Activated T-helper 2 cell treated with anti-CD3 and anti-CD28 coated beads, Interferon-gamma antibody, Interleukin-2, Interleukin-4, amounts not matched to agents 10 μg/mL and 5 μg/mL and 100 μg/mL, durations not matched to agents 14 hours and 24 hours and 36 hours (primary cell): ENCODE results near the gene DRC3. TPM values are rescaled to one million over a fixed set of nuclear protein-coding genes. Genes with fewer than 3 reads are reported as not detected.
A peak's percentile ranks its signal among the peaks of the same experiment; 100 is the strongest.
"Not testable (repeated sequence)": the region's sequence is repeated elsewhere in the genome, so short reads cannot be mapped to it uniquely, and the experiment has no call there.

Experiments
- DNase-seq: peaks from one replicate; pipeline ENCODE4 v3.0.0; 2021; ENCODE audit warnings: low spot score
- H3K27ac Mint-ChIP-seq: one replicate; pipeline ENCODE4 v1.8.0; 2021; ENCODE audit warnings: mixed read lengths
- H3K27me3 Mint-ChIP-seq: one replicate; pipeline ENCODE4 v1.8.0; 2021; ENCODE audit warnings: low read depth, mixed read lengths
- H3K36me3 Mint-ChIP-seq: one replicate; pipeline ENCODE4 v1.8.0; 2021; ENCODE audit warnings: low read depth, mixed read lengths
- H3K4me1 Mint-ChIP-seq: one replicate; pipeline ENCODE4 v1.8.0; 2021; ENCODE audit warnings: low read depth, mixed read lengths
- H3K4me3 Mint-ChIP-seq: one replicate; pipeline ENCODE4 v1.8.0; 2021; ENCODE audit warnings: low read depth, mild to moderate bottlenecking, moderate library complexity, mixed read lengths
- H3K9me3 Mint-ChIP-seq: one replicate; pipeline ENCODE4 v1.8.0; 2021; ENCODE audit warnings: mixed read lengths
- intact Hi-C: fragments of 100-400 bp; cut with micrococcal nuclease; formaldehyde crosslinking; loops from one replicate; pipeline ENCODE4 v1.15.1; 2023
- total RNA-seq: library from RNA; stranded (reverse); gene quantifications from 2 replicates; pipeline ENCODE4 v1.2.3, GENCODE V29; 2022

Gene DRC3
- total RNA-seq, 1 donor from 2014 or later, result not detected

DNA sequence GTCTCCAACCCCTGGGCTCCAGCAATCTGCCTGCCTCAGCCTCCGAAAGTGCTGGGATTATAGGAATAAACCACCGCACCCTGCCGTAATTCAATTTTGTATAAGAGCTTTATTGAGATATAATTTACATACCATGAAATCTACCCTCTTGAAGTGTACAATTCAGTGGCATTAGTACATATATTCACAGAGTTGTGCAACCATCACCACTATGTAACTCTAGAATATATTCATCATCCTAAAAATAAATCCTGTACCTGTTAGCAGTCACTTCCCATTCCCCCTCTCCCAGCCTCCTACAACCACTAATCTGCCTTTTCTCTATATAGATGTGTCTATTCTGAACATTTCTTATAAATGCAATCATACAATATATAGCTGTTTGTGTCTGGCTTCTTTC is 26.6 kb upstream of the DRC3 start:
- intact Hi-C loops, result no loop called here
- H3K27me3 Mint-ChIP-seq, result no peaks in the 10 kb centered on the region

DNA sequence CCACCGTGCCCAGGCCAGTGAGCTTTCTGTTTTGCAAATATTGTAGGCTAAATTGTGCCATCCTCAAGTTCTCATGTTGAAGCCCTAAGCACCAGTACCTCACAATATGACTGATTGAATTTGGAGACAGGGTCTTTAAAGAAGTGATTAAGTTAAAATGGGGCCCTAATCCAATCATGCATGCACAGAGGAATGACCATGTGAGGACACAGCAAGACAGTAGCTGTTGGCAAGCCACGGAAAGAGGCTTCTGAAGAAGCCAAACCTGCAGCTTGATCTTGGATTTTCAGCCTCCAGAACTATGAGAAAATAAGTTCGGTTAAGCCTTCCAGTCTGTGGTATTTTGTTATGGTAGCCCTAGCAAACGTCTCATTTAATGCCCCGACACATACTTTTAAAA is 25.4 kb upstream of the DRC3 start:
- Mint-ChIP-seq H3K9me3 (no peaks in the 10 kb centered on the region), H3K27ac (no peak overlapping the region), H3K27me3 (no peaks in the 10 kb centered on the region), H3K4me1 (peaks cover 10% of the 10 kb centered on the region), H3K4me3 (no peak overlapping the region), H3K36me3 (no peaks in the 10 kb centered on the region)
- intact Hi-C loops, result no loop called here
- DNase-seq, result no peak

More for the DNA sequence above, 26.6 kb upstream of the DRC3 start:
- Mint-ChIP-seq H3K4me1 (peaks cover 10% of the 10 kb centered on the region), H3K9me3 (no peaks in the 10 kb centered on the region), H3K27ac (no peak overlapping the region), H3K4me3 (no peak overlapping the region), H3K36me3 (no peaks in the 10 kb centered on the region)
- DNase-seq, result no peak

DNA sequence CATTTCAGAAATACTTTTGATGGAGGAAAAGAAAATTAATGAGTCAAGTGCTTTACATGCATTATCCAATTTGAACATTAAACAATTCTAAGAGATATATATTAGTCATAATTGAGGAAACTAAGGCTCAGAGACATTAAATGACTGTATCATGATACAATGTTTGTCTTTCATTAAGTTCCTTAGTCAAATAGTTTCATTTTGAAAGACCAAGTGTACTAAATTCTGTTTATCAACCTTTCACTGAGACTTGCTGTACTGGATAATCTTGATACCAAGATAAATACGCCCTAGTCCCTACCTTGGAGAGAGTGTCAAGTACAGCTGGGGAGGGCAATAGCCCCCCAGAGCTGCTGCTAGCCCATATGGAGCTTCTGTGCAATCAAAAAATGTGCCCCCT is 24.7 kb upstream of the DRC3 start:
- no peak for DNase-seq
- no peak overlapping the region for H3K27ac Mint-ChIP-seq
- no peaks in the 10 kb centered on the region for H3K27me3 Mint-ChIP-seq
- H3K9me3 Mint-ChIP-seq, result no peaks in the 10 kb centered on the region
- intact Hi-C loops, result no loop called here
- H3K4me3 Mint-ChIP-seq, result no peak overlapping the region
- H3K4me1 Mint-ChIP-seq, result peaks cover 10% of the 10 kb centered on the region
- no peaks in the 10 kb centered on the region for H3K36me3 Mint-ChIP-seq

DNA sequence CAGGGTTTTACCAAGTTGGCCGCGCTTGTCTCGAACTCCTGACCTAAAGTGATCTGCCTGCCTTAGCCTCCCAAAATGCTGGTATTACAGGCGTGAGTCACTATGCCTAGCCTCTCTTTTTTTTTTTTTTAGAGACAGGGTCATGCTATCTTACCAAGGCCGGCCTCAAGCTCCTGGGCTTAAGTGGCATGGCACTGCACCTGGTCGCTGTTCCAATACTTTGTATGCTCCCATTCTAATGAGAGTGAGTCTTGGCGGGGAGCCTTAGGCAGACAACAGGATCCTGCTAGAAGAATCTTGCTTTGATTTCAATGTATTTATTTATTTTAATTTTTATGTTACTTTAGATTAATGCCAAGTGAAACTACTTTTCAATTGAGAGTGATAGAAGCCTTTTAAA is 22.3 kb upstream of the DRC3 start:
- Mint-ChIP-seq H3K27ac (no peak overlapping the region), H3K36me3 (peaks cover 5% of the 10 kb centered on the region), H3K27me3 (no peaks in the 10 kb centered on the region), H3K9me3 (no peaks in the 10 kb centered on the region), H3K4me1 (peaks cover 9% of the 10 kb centered on the region), H3K4me3 (no peak overlapping the region)
- no peak for DNase-seq
- intact Hi-C loops, result no loop called here

DNA sequence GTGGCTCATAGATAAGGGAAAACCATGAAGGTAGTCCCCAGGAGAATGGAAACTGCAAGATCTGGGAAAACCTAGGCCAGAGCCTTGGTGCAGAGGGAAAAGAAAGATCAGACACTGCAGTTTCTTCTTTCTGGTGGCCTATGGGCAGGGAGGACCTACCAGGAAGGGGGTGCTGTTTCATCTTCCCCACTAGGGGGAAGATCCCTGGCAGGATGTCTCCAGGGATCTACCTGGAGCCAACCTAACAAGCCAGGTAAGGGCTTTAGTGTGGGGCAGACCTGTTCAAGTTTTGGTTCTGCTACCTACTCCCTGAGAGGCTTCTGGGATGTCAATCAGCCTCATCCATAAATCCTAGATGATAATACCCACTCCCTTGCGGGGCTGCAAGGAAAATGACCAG is 21.9 kb upstream of the DRC3 start:
- Mint-ChIP-seq H3K4me1 (peaks cover 11% of the 10 kb centered on the region), H3K36me3 (peaks cover 10% of the 10 kb centered on the region), H3K27me3 (no peaks in the 10 kb centered on the region), H3K4me3 (no peak overlapping the region), H3K27ac (no peak overlapping the region), H3K9me3 (no peaks in the 10 kb centered on the region)
- intact Hi-C loops, result no loop called here
- no peak for DNase-seq

DNA sequence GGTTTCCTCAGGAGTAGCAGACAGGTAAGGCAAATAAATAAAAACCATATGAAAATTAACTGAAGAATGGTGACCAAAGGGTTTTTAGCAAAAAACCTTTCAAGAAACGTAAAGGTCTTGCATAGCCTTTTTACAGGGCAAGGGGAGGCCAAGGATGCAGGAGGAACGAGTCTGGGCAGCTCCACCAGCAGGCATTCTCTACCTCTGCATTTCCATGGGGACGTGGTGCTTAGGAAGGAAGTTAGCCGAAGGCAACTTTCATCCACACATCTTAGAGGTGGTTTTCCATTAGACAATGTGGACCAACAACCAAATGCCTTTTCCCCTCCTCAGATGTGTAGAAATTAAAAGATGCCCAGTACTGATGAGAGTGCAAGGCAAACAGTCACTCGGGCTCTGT is 21.1 kb upstream of the DRC3 start:
- Mint-ChIP-seq H3K9me3 (peaks cover 4% of the 10 kb centered on the region), H3K4me3 (no peak overlapping the region), H3K27me3 (no peaks in the 10 kb centered on the region), H3K36me3 (peaks cover 13% of the 10 kb centered on the region), H3K4me1 (peaks cover 14% of the 10 kb centered on the region), H3K27ac (no peak overlapping the region)
- DNase-seq, result no peak
- intact Hi-C loops, result no loop called here

DNA sequence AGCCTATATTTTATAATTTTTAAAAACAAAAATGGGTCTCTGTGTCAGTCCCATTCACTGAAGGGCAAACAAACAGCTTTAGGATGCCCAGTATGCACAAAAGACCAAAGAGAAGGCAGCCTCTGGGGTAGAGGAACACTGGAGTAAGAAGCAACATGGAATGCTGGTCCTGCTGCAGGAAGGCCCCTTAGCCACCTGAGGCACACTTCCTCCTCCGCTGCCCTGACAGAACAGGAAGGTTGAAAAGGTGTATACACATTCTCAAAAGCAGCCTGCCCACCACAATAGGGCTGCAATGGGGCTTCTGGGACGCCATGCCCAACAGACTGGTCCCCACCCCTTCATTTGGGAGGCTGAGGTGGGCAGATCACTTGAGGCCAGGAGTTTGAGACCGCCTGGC is 20.0 kb upstream of the DRC3 start:
- H3K27ac Mint-ChIP-seq, result no peak overlapping the region
- peaks cover 18% of the 10 kb centered on the region for H3K4me1 Mint-ChIP-seq
- H3K27me3 Mint-ChIP-seq, result no peaks in the 10 kb centered on the region
- no peak overlapping the region for H3K4me3 Mint-ChIP-seq
- peaks cover 4% of the 10 kb centered on the region for H3K9me3 Mint-ChIP-seq
- intact Hi-C loops, result no loop called here
- H3K36me3 Mint-ChIP-seq, result peaks cover 13% of the 10 kb centered on the region
- no peak for DNase-seq

DNA sequence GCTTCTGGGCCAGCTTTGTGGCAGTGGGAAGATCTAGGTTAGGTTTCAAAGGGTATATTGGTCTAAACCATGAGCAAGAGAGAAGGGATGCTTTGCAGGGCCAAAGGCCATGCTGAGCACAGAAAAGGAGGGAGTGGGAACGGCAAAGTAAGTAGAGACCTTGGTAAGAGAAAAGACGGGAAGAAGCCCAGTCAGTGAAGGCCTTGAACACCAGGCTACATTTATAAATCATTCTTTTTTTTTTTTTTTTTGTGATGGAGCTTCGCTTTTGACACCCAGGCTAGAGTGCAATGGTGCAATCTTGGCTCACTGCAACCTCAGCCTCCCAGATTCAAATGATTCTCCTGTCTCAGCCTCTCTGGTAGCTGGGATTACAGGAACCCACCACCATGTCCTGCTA is 18.6 kb upstream of the DRC3 start:
- H3K4me1 Mint-ChIP-seq, result peaks cover 32% of the 10 kb centered on the region
- no peak for DNase-seq
- intact Hi-C loops, result no loop called here

DNA sequence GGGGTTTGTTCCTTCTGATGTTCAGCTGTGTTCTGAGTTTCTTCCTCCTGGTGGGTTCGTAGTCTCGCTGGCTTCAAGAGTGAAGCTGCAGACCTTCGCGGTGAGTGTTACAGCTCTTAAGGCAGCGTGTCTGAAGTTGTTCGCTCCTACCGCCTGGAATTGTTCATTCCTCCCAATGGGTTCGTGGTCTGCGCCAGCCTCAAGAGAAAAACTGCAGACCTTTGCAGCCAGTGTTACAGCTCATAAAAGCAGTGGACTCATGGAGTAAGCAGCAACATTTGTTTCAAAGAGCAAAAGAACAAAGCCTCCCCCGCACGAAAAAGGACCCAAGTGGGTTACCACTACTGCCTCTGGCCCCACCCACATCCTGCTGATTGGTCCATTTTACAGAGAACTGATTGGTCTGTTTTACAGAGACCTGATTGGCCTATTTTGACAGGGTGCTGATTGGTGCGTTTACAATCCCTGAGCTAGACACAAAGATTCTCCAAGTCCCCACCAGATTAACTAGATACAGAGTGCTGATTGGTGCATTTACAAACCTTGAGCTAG is 16.8 kb upstream of the DRC3 start:
- DNase-seq, H3K27me3 Mint-ChIP-seq, H3K9me3 Mint-ChIP-seq, H3K27ac Mint-ChIP-seq, H3K4me3 Mint-ChIP-seq: not testable (repeated sequence)
- H3K4me1 Mint-ChIP-seq, result peaks cover 50% of the 10 kb centered on the region
- peaks cover 13% of the 10 kb centered on the region for H3K36me3 Mint-ChIP-seq
- intact Hi-C loops, result loop anchor here (5.0 kb wide), 1 partner anchor 81 kb away; the partner anchor contains the start of genes ATPAF2 and GID4

More for the DNA sequence above, 18.6 kb upstream of the DRC3 start:
- Mint-ChIP-seq H3K4me3 (no peak overlapping the region), H3K36me3 (peaks cover 13% of the 10 kb centered on the region), H3K9me3 (peaks cover 4% of the 10 kb centered on the region), H3K27ac (peak overlapping the region; percentile 55), H3K27me3 (no peaks in the 10 kb centered on the region)

DNA sequence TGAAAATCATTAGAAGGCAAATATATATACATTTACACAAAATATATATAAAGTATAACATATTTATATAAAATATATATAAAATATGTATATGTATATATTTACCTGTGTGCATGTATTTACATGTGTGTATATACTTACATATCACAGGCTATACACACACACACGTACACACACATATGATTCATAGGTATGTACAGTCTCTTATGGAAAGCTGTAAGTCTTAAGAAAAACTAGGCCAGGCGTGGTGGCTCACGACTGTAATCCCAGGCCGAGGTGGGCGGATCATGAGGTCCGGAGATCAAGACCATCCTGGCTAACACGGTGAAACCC is 15.1 kb upstream of the DRC3 start:
- intact Hi-C loops, result loop anchor here (5.0 kb wide), 1 partner anchor 80 kb away; the partner anchor contains the start of genes ATPAF2 and GID4
- H3K27ac Mint-ChIP-seq, result peak overlapping the region; percentile 99
- H3K4me1 Mint-ChIP-seq, result peaks cover 54% of the 10 kb centered on the region
- no peak overlapping the region for H3K4me3 Mint-ChIP-seq
- DNase-seq, result no peak
- H3K9me3 Mint-ChIP-seq, result peaks cover 4% of the 10 kb centered on the region
- peaks cover 13% of the 10 kb centered on the region for H3K36me3 Mint-ChIP-seq
- no peaks in the 10 kb centered on the region for H3K27me3 Mint-ChIP-seq

DNA sequence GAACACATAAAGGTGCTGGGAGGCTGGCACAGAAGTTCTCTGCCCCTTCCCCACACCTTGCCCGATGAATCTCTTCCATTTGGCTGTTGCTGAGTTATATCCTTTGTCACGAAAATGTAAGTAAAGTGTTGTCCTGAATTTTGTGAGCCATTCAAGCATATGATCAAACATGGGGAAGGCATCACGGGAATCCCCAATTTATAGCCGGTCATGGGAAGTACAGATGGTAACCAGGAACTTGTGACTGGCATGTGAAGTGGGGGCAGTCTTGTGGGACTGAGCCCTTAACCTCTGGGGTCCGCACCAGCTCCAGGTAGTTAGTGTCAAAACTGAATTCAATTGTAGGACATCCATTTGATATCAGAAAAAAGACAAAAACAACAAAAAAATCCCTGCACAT is 13.7 kb upstream of the DRC3 start:
- H3K36me3 Mint-ChIP-seq, result peaks cover 16% of the 10 kb centered on the region
- DNase-seq, result no peak
- peaks cover 4% of the 10 kb centered on the region for H3K9me3 Mint-ChIP-seq
- peaks cover 53% of the 10 kb centered on the region for H3K4me1 Mint-ChIP-seq
- peak overlapping the region; percentile 86 for H3K4me3 Mint-ChIP-seq
- intact Hi-C loops, result loop anchor here (1.0 to 5.0 kb wide), 2 partner anchors 13 to 78 kb away; partner anchors contain the start of genes ATPAF2, DRC3, GID4 and TOM1L2
- no peaks in the 10 kb centered on the region for H3K27me3 Mint-ChIP-seq
- peak overlapping the region; percentile 99 for H3K27ac Mint-ChIP-seq

DNA sequence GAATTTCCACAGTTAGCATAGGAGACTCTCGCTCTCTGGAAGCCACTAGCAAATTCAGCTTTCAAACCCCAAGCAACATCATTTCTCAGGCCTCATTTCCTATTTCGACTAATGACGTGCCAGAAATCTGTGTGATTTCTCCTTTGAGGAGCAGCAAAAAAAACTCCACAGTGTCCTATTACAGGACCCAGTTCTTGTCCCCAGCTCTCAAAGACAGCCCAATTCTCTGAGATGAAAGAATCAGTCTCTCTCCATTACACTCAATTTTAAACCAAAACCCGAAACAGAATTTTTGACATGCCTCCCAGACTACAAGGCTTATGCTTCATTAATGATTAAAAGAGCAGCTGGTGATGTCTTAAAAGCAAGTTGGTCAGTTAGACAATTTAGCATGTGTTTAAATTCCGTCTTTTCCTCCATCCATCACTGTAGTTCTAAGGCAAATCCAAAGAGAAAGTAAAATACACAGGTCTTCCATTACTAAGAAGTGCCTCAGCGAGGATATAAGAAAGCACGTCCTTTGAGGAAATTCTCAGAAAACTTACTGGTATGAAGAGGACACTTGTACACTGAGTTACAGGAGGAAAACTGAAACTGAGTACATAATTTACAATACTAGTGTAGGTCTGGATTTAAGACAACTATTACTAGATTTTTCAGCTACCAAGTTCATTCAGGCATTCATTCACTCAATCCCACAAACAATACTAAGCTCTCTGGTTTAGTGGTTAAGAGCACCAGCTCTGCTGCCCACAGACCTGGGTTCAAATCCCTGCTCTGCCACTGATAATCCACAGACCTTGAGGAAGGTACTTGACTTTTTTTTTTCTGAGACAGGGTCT is 12.9 kb upstream of the DRC3 start:
- intact Hi-C loops, result loop anchor here (5.0 kb wide), 2 partner anchors 78 to 107 kb away; partner anchors contain the start of genes ATPAF2 and GID4
- peaks cover 4% of the 10 kb centered on the region for H3K9me3 Mint-ChIP-seq
- peaks cover 52% of the 10 kb centered on the region for H3K4me1 Mint-ChIP-seq
- DNase-seq, result no peak
- H3K36me3 Mint-ChIP-seq, result peaks cover 16% of the 10 kb centered on the region
- H3K27me3 Mint-ChIP-seq, result no peaks in the 10 kb centered on the region
- H3K27ac Mint-ChIP-seq, result peak overlapping the region; percentile 99
- peak overlapping the region; percentile 86 for H3K4me3 Mint-ChIP-seq

DNA sequence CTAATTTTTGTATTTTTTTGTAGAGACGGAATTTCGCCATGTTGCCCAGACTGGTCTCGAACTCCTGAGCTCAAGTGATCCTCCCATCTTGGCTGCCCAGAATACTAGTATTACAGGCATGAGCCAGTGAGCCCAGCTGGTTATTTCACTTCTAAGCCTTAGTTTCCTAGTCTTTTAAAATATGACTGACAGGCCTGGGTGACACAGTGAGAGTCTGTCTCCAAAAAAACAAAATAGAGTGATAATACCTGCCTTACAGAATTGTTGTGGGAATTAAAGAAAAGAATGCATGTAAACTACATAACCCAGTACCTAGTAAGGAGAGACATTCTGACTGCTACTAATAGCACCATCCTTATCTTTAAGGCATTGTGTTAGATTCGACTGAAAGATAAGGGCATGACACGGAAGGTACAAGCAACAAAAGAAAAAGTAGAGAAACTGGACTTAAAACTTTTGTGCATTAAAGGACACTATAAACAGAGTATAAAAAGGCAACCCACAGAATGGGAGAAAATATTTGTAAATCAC is 12.1 kb upstream of the DRC3 start:
- Mint-ChIP-seq H3K36me3 (peaks cover 9% of the 10 kb centered on the region), H3K4me1 (peaks cover 54% of the 10 kb centered on the region), H3K27me3 (no peaks in the 10 kb centered on the region), H3K9me3 (peaks cover 4% of the 10 kb centered on the region), H3K4me3 (peak overlapping the region; percentile 86), H3K27ac (peak overlapping the region; percentile 99)
- intact Hi-C loops, result loop anchor here (5.0 kb wide), 1 partner anchor 108 kb away; no protein-coding TSS in a partner anchor
- DNase-seq, result no peak
